Pancreas (tissue), 8 donors: ENCODE measurements around the gene COPS2. TPM values are rescaled to one million over a fixed set of nuclear protein-coding genes. Genes with fewer than 3 reads are reported as not detected.

ENCODE experiments used
- microRNA-seq, 2 donors: library from miRNA; unstranded; fragments of <30 nt; microRNA quantifications; one replicate each; pipeline versions ENCODE4 to v1.1.0, GENCODE V29; 2019 to 2020
- polyA plus RNA-seq, 2 donors: library from polyadenylated mRNA; stranded (reverse); fragments of 200-250 nt; gene quantifications; one replicate each; pipeline ENCODE4 v1.2.3, GENCODE V29; 2013
- total RNA-seq, 6 donors: library from RNA; stranded (reverse); fragmentation: NEBNext Ultra II Directional in 4 of 6; extraction: Animal tissue kit (Norgen Biotek cat#: 25700) in 4 of 6; gene quantifications; one replicate each; pipeline versions ENCODE4 v1.2.1 to v1.2.4, GENCODE V29; 2021 to 2023
- donor health status: healthy with polysubstance abuse.
- donor health status: DM: no; HTN: no; CAD: no; lungs with moderate emphysema.
- donor health status: DM: no; HTN: no; CAD: no.
- donor health status: Bipolar disorder and iron deficiency.
- donor health status: DM: yes; HTN: yes; CAD: no.
- donor health status: DM: no; HTN: no; CAD: no.
- donor health status: DM: no; HTN: no; CAD: no.
- donor health status: DM: yes; HTN: yes; CAD: no.

The COPS2 gene
- total and polyA plus RNA-seq, 8 donors = 22.6 to 56.3 (median 38.6) TPM

Small RNA genes lying within 50 kb of the gene (microRNA-seq; reads per million reads assigned to microRNA genes)
- gene MIR4716 = 0 reads per million in 2 donors

Other genes starting within 250 kb of the COPS2 start
- under 1 TPM in 5 of 6 donors, not detected in 1; 0.03 to 0.24 (median 0.16) TPM for gene SHC4, start 191.7 kb downstream of the COPS2 start, total RNA-seq
- under 1 TPM; 0.19 TPM for gene SHC4, start 191.7 kb downstream of the COPS2 start, polyA plus RNA-seq
- gene SECISBP2L, start 109.2 kb downstream of the COPS2 start, total RNA-seq = 10 to 100 TPM; 17.0 to 28.4 (median 19.0) TPM
- gene SECISBP2L, start 109.2 kb downstream of the COPS2 start, polyA plus RNA-seq = 1 to 10 TPM; 5.1 to 7.7 TPM
- 10 to 100 TPM; 15.8 to 28.0 (median 18.9) TPM for gene GALK2, start 14.6 kb upstream of the COPS2 start, total RNA-seq
- 10 to 100 TPM in 1 of 2 donors, 1 to 10 TPM in 1; 9.3 to 11.8 TPM for gene GALK2, start 14.6 kb upstream of the COPS2 start, polyA plus RNA-seq